SK-N-SH (cell line): ENCODE results near the gene KIF4A. TPM values are rescaled to one million over a fixed set of nuclear protein-coding genes. Genes with fewer than 3 reads are reported as not detected.

Experiments
- CTCF ChIA-PET: fragments of 300-600, 350-600 bp; formaldehyde crosslinking; extraction: SDS; loops from one replicate; lab custom pipeline; 2021; lab: Yijun Ruan, JAX
- POLR2A ChIA-PET: fragments of 350-600 bp; sonication (Branson Sonifier 250); formaldehyde crosslinking; extraction: SDS; loops from one replicate; lab custom pipeline; 2020; ENCODE audit warnings: antibody characterized with exemption, inconsistent platforms; lab: Yijun Ruan, JAX
- DNase-seq: peaks from one replicate; pipeline ENCODE4 v3.0.0; 2012
- H2AFZ ChIP-seq: fragments of 200-600 bp; sonication (generic); 2 replicates; pipeline ENCODE4 v1.8.1; 2016; ENCODE audit warnings: antibody characterized with exemption, mild to moderate bottlenecking, low read depth
- H3F3A ChIP-seq: fragments of 200-600 bp; sonication (generic); replicated peaks from 2 replicates; pipeline ENCODE3; 2016; ENCODE audit warnings: antibody characterized with exemption, mild to moderate bottlenecking; ENCODE audit not compliant: insufficient read depth
- H3K27ac ChIP-seq, 2 experiments: fragments of 200-500 bp in 1 of 2; fragments of 200-600 bp in 1 of 2; sonication (Bioruptor generic) in 1 of 2; sonication (generic), shearing (Covaris generic) in 1 of 2; 2 replicates each; pipeline versions ENCODE4 v1.5.1 to v1.6.1; 2014 to 2016; ENCODE audit warnings: low read depth in 2 of 2, inconsistent platforms in 1 of 2, low read length in 1 of 2, mild to moderate bottlenecking in 1 of 2, mixed read lengths in 1 of 2
- H3K27me3 ChIP-seq: fragments of 200-600 bp; sonication (generic), shearing (Covaris generic); 2 replicates; pipeline ENCODE4 v1.6.1; 2016; ENCODE audit warnings: mixed run types; ENCODE audit not compliant: insufficient read depth
- H3K36me3 ChIP-seq, 2 experiments: fragments of 200-500 bp in 1 of 2; fragments of 200-600 bp in 1 of 2; sonication (Bioruptor generic) in 1 of 2; sonication (generic) in 1 of 2; replicated peaks in 1 of 2; 2 replicates each; pipeline versions ENCODE3 to v1.5.1; 2014 to 2016; ENCODE audit warnings: low read length in 1 of 2, mild to moderate bottlenecking in 1 of 2; ENCODE audit not compliant: insufficient read depth in 2 of 2, control insufficient read depth in 1 of 2
- H3K4me1 ChIP-seq, 2 experiments: fragments of 200-500 bp in 1 of 2; fragments of 200-600 bp in 1 of 2; sonication (Bioruptor generic) in 1 of 2; sonication (generic), shearing (Covaris generic) in 1 of 2; 2 replicates each; pipeline versions ENCODE4 v1.5.1 to v1.6.1; 2014 to 2016; ENCODE audit warnings: low read depth in 1 of 2, low read length in 1 of 2, mixed run types in 1 of 2; ENCODE audit not compliant: insufficient read depth in 2 of 2, control insufficient read depth in 1 of 2
- H3K4me2 ChIP-seq: fragments of 200-600 bp; sonication (generic), shearing (Covaris generic); 2 replicates; pipeline ENCODE4 v1.6.1; 2017; ENCODE audit warnings: mixed run types
- H3K4me3 ChIP-seq, 2 experiments: fragments of 200-500 bp in 1 of 2; fragments of 200-600 bp in 1 of 2; sonication (Bioruptor generic) in 1 of 2; sonication (generic), shearing (Covaris generic) in 1 of 2; 2 replicates each; pipeline versions ENCODE4 v1.5.1 to v1.8.1; 2014 to 2016; ENCODE audit warnings: low read depth in 2 of 2, inconsistent platforms in 1 of 2, low read length in 1 of 2, mild to moderate bottlenecking in 1 of 2, mixed read lengths in 1 of 2, moderate library complexity in 1 of 2
- H3K79me2 ChIP-seq: fragments of 200-600 bp; sonication (generic); 2 replicates; pipeline ENCODE4 v1.8.1; 2017; ENCODE audit warnings: mild to moderate bottlenecking; ENCODE audit not compliant: insufficient read depth
- H3K9ac ChIP-seq: fragments of 200-600 bp; sonication (generic); 2 replicates; pipeline ENCODE4 v1.6.1; 2017; ENCODE audit warnings: mixed run types
- H3K9me2 ChIP-seq: fragments of 200-600 bp; sonication (generic); 2 replicates; pipeline ENCODE4 v1.6.1; 2017; ENCODE audit warnings: mixed run types
- H3K9me3 ChIP-seq: fragments of 200-600 bp; sonication (generic); 2 replicates; pipeline ENCODE4 v1.6.1; 2017; ENCODE audit warnings: mixed run types, mild to moderate bottlenecking, moderate library complexity
- H4K20me1 ChIP-seq: fragments of 200-600 bp; sonication (generic); 2 replicates; pipeline ENCODE4 v1.6.1; 2017; ENCODE audit warnings: mild to moderate bottlenecking, mixed run types; ENCODE audit not compliant: insufficient read depth
- CTCF ChIP-seq: fragments of 200-600 bp; sonication (generic); IDR thresholded peaks from 2 replicates; pipeline ENCODE4 v1.6.1; 2017; ENCODE audit warnings: antibody characterized with exemption, mild to moderate bottlenecking, moderate library complexity
- FOXJ3 ChIP-seq: sonication (generic); formaldehyde crosslinking; IDR thresholded peaks from 2 replicates; pipeline ENCODE4 v1.5.1; 2020; ENCODE audit warnings: mild to moderate bottlenecking, missing genetic modification reagents
- FOXM1 ChIP-seq: IDR thresholded peaks from 2 replicates; pipeline ENCODE4 v1.4.0; 2012; ENCODE audit warnings: low read depth, mild to moderate bottlenecking
- NFIC ChIP-seq: IDR thresholded peaks from 2 replicates; pipeline ENCODE4 v1.4.0; 2012; ENCODE audit warnings: borderline replicate concordance
- PBX3 ChIP-seq: IDR thresholded peaks from 2 replicates; pipeline ENCODE4; 2012
- RAD21 ChIP-seq: IDR thresholded peaks from 2 replicates; pipeline ENCODE4 v1.6.1; 2012; ENCODE audit warnings: mild to moderate bottlenecking, low read length
- RFX5 ChIP-seq: IDR thresholded peaks from 2 replicates; pipeline ENCODE4 v1.6.1; 2012; ENCODE audit warnings: mild to moderate bottlenecking, improper control_type of control experiment, low read length
- SIN3A ChIP-seq: IDR thresholded peaks from 2 replicates; pipeline ENCODE4 v1.6.1; 2012; ENCODE audit warnings: low read depth, mild to moderate bottlenecking, low read length, moderate library complexity, borderline replicate concordance
- TAF1 ChIP-seq: IDR thresholded peaks from 2 replicates; pipeline ENCODE4 v1.6.1; 2012; ENCODE audit warnings: low read depth, mild to moderate bottlenecking, low read length, moderate library complexity, borderline replicate concordance
- USF1 ChIP-seq: IDR thresholded peaks from 2 replicates; pipeline ENCODE4 v1.4.0; 2012; ENCODE audit warnings: low read depth, borderline replicate concordance
- USF2 ChIP-seq: fragments of 150-350 bp; IDR thresholded peaks from 2 replicates; pipeline ENCODE4 v1.6.1; 2017; ENCODE audit warnings: antibody characterized with exemption, low read length, low read depth, borderline replicate concordance
- WGBS: methylation state at CpG from one replicate; pipeline ENCODE4 v1.1.6; 2017; ENCODE audit warnings: low lambda C conversion rate; 5-methylcytosine and 5-hydroxymethylcytosine counted together
- polyA plus RNA-seq, 3 experiments: library from polyadenylated mRNA; depleted of rRNA; stranded (reverse); fragments of >200 nt; gene quantifications; 2 replicates each; pipeline ENCODE4 v1.2.3, GENCODE V29; 2012
- TF ChIP-seq, protein P1 (sequence below): fragments of 150-350 bp; IDR thresholded peaks from 2 replicates; pipeline ENCODE4 v1.6.1; 2016; ENCODE audit warnings: mild to moderate bottlenecking, low read depth, low read length

The KIF4A gene
- polyA plus RNA-seq, 1 of the 3 experiments (the other 2 are of a cell fraction): 11.5 TPM

DNA sequence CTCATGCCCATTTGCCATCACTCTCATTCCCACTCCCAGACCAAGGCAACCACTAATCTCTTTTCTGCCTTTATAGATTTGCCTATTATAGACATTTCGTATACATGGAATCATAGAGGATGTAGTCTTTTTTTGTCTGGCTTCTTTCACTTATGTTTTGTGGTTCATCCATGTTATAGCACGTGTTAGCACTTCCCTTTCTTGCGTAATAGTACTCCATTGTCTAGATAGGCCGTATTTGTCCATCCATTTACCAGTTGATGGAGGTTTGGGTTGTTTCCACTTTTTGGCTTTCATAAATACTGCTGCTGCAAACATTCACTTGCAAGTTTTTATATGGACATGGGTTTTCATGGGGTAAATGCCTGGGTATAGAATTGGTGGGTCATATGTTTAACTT lies 48.4 kb downstream of the KIF4A start:
- CTCF ChIA-PET: interaction anchor here (0.9 kb wide), 1 partner anchor 95 kb away, joined by 3 read pairs; no protein-coding TSS in a partner anchor

More for the DNA sequence above, 48.4 kb downstream of the KIF4A start:
- Histone ChIP-seq H3K36me3 (peaks cover 12 to 19% of the 10 kb centered on the region in 2 experiments), H3K9me2 (no peaks in the 10 kb centered on the region), H3K79me2 (no peaks in the 10 kb centered on the region), H3K27ac (no peak overlapping the region), H3K9ac (no peak overlapping the region), H3K4me2 (no peak overlapping the region), H3K4me1 (no peaks in the 10 kb centered on the region), H3K4me3 (no peak overlapping the region), H4K20me1 (no peaks in the 10 kb centered on the region), H3K9me3 (no peaks in the 10 kb centered on the region), H3K27me3 (no peaks in the 10 kb centered on the region), H3F3A (no peaks in the 10 kb centered on the region), H2AFZ (no peak overlapping the region)
- WGBS: 71% methylated on average over 4 of the region's 4 CpGs
- DNase-seq: no peak
- POLR2A ChIA-PET: no interaction called here
- TF ChIP-seq USF2 (no peak), USF1 (no peak), CTCF (no peak), FOXJ3 (no peak), TAF1 (no peak), RFX5 (no peak), PBX3 (no peak), FOXM1 (no peak), NFIC (no peak), RAD21 (no peak), SIN3A (no peak)
- TF ChIP-seq, protein P1, sequence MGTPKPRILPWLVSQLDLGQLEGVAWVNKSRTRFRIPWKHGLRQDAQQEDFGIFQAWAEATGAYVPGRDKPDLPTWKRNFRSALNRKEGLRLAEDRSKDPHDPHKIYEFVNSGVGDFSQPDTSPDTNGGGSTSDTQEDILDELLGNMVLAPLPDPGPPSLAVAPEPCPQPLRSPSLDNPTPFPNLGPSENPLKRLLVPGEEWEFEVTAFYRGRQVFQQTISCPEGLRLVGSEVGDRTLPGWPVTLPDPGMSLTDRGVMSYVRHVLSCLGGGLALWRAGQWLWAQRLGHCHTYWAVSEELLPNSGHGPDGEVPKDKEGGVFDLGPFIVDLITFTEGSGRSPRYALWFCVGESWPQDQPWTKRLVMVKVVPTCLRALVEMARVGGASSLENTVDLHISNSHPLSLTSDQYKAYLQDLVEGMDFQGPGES: no peak
